HepG2 (cell line): ENCODE data around the gene FAM111B. TPM values are rescaled to one million over a fixed set of nuclear protein-coding genes. Genes with fewer than 3 reads are reported as not detected.

ENCODE experiments used
- ATAC-seq: fragments of 200-7000 bp; cut with Tn5 transposase; 3 replicates; pipeline ENCODE4 v1.9.1; 2020; ENCODE audit warnings: mild to moderate bottlenecking, moderate library complexity
- BruUV-seq: library from RNA; stranded (reverse); fragments of 400-500 nt; replicated peaks from 2 replicates; lab custom pipeline; 2021; lab: Mats Ljungman, UMichigan
- CTCF ChIA-PET: fragments of 300-600 bp; formaldehyde crosslinking; extraction: SDS; loops from one replicate; lab custom pipeline; 2021; ENCODE audit warnings: low total read pairs, inconsistent platforms, low intra/inter-chr PET ratio; lab: Yijun Ruan, JAX
- POLR2A ChIA-PET: fragments of 350-600 bp; sonication (Branson Sonifier 250); formaldehyde crosslinking; loops from one replicate; lab custom pipeline; 2020; ENCODE audit warnings: antibody characterized with exemption, inconsistent platforms; lab: Yijun Ruan, JAX
- DNase-seq: peaks from one replicate; pipeline ENCODE4 v3.0.0-alpha.2; 2015; ENCODE audit warnings: low spot score
- FAIRE-seq: peaks from 3 replicates; lab custom pipeline; 2011; peaks lifted over from hg19 to GRCh38; lab: Jason Lieb, UNC
- H2AFZ ChIP-seq: one replicate; pipeline ENCODE4 v1.6.1; 2011; ENCODE audit warnings: low read length, inconsistent platforms
- H3K27ac ChIP-seq: fragments of 300-600 bp; 3 replicates; pipeline ENCODE4 v1.8.0; 2011; ENCODE audit warnings: mixed run types, mild to moderate bottlenecking, mixed read lengths, low read length, inconsistent platforms; ENCODE audit not compliant: insufficient read depth; ENCODE audit errors: extremely low read length
- H3K27me3 ChIP-seq, 2 experiments: fragments of 200-600 bp in 1 of 2; 2 replicates in 1 of 2; 3 replicates in 1 of 2; pipeline versions ENCODE4 v1.6.0 to v1.8.0; 2011; ENCODE audit warnings: low read length in 2 of 2, mild to moderate bottlenecking in 2 of 2, moderate library complexity in 2 of 2, inconsistent platforms in 1 of 2; ENCODE audit not compliant: insufficient read depth in 2 of 2, control insufficient read depth in 1 of 2
- H3K36me3 ChIP-seq, 2 experiments: fragments of 200-600 bp in 1 of 2; replicated peaks in 1 of 2; 2 replicates in 1 of 2; 3 replicates in 1 of 2; pipeline versions ENCODE4 v1.5.1 to v1.8.0; 2011; ENCODE audit warnings: low read length in 2 of 2, inconsistent platforms in 1 of 2; ENCODE audit not compliant: insufficient read depth in 2 of 2, control insufficient read depth in 1 of 2
- H3K4me1 ChIP-seq: 2 replicates; pipeline ENCODE4 v1.5.1; 2012; ENCODE audit warnings: low read length, inconsistent platforms; ENCODE audit not compliant: insufficient read depth
- H3K4me2 ChIP-seq: 2 replicates; pipeline ENCODE4 v1.6.0; 2011; ENCODE audit warnings: low read depth, low read length, inconsistent platforms
- H3K4me3 ChIP-seq, 3 experiments: fragments of 200-600 bp in 1 of 3; sonication (generic), shearing (Covaris generic) in 1 of 3; replicated peaks in 1 of 3; 2 replicates each; pipeline ENCODE4 v1.5.1; 2011 to 2016; ENCODE audit warnings: low read length in 3 of 3, inconsistent platforms in 2 of 3, low read depth in 2 of 3, mild to moderate bottlenecking in 2 of 3, control low read depth in 1 of 3, mixed read lengths in 1 of 3; ENCODE audit not compliant: insufficient read depth in 1 of 3
- H3K79me2 ChIP-seq: one replicate; pipeline ENCODE4 v1.6.1; 2011; ENCODE audit warnings: low read length, inconsistent platforms; ENCODE audit not compliant: insufficient read depth
- H3K9ac ChIP-seq: 2 replicates; pipeline ENCODE4 v1.6.0; 2011; ENCODE audit warnings: mild to moderate bottlenecking, low read depth, low read length, inconsistent platforms; ENCODE audit not compliant: insufficient read depth
- H3K9me3 ChIP-seq: 2 replicates; pipeline ENCODE4 v1.5.1; 2012; ENCODE audit warnings: mild to moderate bottlenecking, low read length
- H4K20me1 ChIP-seq: 2 replicates; pipeline ENCODE4 v1.6.0; 2011; ENCODE audit warnings: inconsistent platforms, mild to moderate bottlenecking, low read length, moderate library complexity; ENCODE audit not compliant: insufficient read depth
- BORCS8-MEF2B ChIP-seq: sonication (generic); formaldehyde crosslinking; IDR thresholded peaks from 2 replicates; pipeline ENCODE4 v1.8.0; 2022; ENCODE audit warnings: mild to moderate bottlenecking, missing genetic modification reagents
- EED ChIP-seq: sonication (generic); formaldehyde crosslinking; IDR thresholded peaks from 2 replicates; pipeline ENCODE4 v1.5.0; 2020; ENCODE audit warnings: mild to moderate bottlenecking, missing genetic modification reagents
- ZNF20 ChIP-seq: sonication (generic); formaldehyde crosslinking; IDR thresholded peaks from 2 replicates; pipeline ENCODE4 v1.4.0; 2020; ENCODE audit warnings: mild to moderate bottlenecking, moderate library complexity, missing genetic modification reagents
- ZNF572 ChIP-seq: sonication (generic); formaldehyde crosslinking; IDR thresholded peaks from 2 replicates; pipeline ENCODE4 v1.5.1; 2020; ENCODE audit warnings: mild to moderate bottlenecking, missing genetic modification reagents
- ZSCAN22 ChIP-seq: sonication (generic); formaldehyde crosslinking; IDR thresholded peaks from 2 replicates; pipeline ENCODE4 v1.4.0; 2020; ENCODE audit warnings: mild to moderate bottlenecking, missing genetic modification reagents
- ZSCAN30 ChIP-seq: sonication (generic); formaldehyde crosslinking; IDR thresholded peaks from 2 replicates; pipeline ENCODE4 v1.5.0; 2020; ENCODE audit warnings: mild to moderate bottlenecking, missing genetic modification reagents
- ZSCAN31 ChIP-seq: sonication (generic); formaldehyde crosslinking; IDR thresholded peaks from 2 replicates; pipeline ENCODE4 v1.5.0; 2020; ENCODE audit warnings: low read depth, mild to moderate bottlenecking, missing genetic modification reagents
- WGBS: methylation state at CpG from one replicate; pipeline ENCODE4 v1.1.6; 2017; ENCODE audit warnings: low lambda C conversion rate; 5-methylcytosine and 5-hydroxymethylcytosine counted together
- in situ Hi-C: cut with HindIII; loops from 2 replicates; pipeline ENCODE4 v1.10.0; 2017; ENCODE audit warnings: low pct_unique_long_range_greater_than_20kb; ENCODE audit not compliant: extremely low pct_ligation_motif_present
- intact Hi-C: fragments of 100-400 bp; cut with micrococcal nuclease; formaldehyde crosslinking; loops from one replicate; pipeline ENCODE4 v1.10.0; 2022; ENCODE audit not compliant: unreplicated experiment
- polyA plus RNA-seq, 8 experiments: library from polyadenylated mRNA; depleted of rRNA in 3 of 8; stranded (reverse) in 7 of 8; unstranded in 1 of 8; fragments of >200 nt; fragmentation: Illumina TruSeq in 4 of 8; extraction: Trizol in 4 of 8; gene quantifications; 2 replicates each; pipeline versions ENCODE4 v1.2.1 to v1.2.3, GENCODE V29; 2011 to 2016; ENCODE audit warnings: low read depth in 4 of 8, missing spikeins in 1 of 8, mixed read lengths in 1 of 8; ENCODE audit not compliant: insufficient read depth in 1 of 8
- total RNA-seq, 5 experiments: library from RNA; depleted of rRNA; stranded (reverse); fragments of >200 nt; fragmentation: Illumina TruSeq; extraction: Trizol; gene quantifications; 2 replicates each; pipeline ENCODE4 v1.2.3, GENCODE V29; 2016; ENCODE audit warnings: low read depth in 1 of 5

FAM111B gene
- total and polyA plus RNA-seq, 2 of the 13 experiments (the other 11 are each of a cell fraction or from before 2014, with no cell fraction given): 1.6 to 28.2 TPM

- DNase-seq (no peak), FAIRE-seq (no peak), ATAC-seq (no peak)
- intact Hi-C loops: no loop called here
- Histone ChIP-seq H3K4me3 (no peak overlapping the region), H3K27ac (no peak overlapping the region), H3K79me2 (no peaks in the 10 kb centered on the region), H3K27me3 (no peaks in the 10 kb centered on the region), H4K20me1 (no peaks in the 10 kb centered on the region), H3K9ac (no peak overlapping the region), H3K9me3 (peaks cover 24% of the 10 kb centered on the region), H2AFZ (no peak overlapping the region), H3K36me3 (peaks cover 0 to 19% of the 10 kb centered on the region in 2 experiments; a peak in 2 of 5 replicates), H3K4me1 (0 out of 2 replicates have a peak, but pooled peaks cover 6% of the 10 kb centered on the region), H3K4me2 (no peak overlapping the region)
- no peak for TF ChIP-seq ZSCAN31
- no peak for TF ChIP-seq ZSCAN22 (CRISPR knock-in tag)
- no peak for TF ChIP-seq EED
- no peak for TF ChIP-seq ZSCAN30 (CRISPR knock-in tag)
- TF ChIP-seq BORCS8-MEF2B (CRISPR knock-in tag): no peak
- POLR2A ChIA-PET: no interaction called here
- in situ Hi-C loops: no loop called here
- WGBS: 100% methylated on average over 1 of the region's 1 CpG
- CTCF ChIA-PET: no interaction called here
- no TSS peak for BruUV-seq
Observed at GRCh38 chr11:59115553-59115952, 8.5 kb downstream of the FAM111B start.

GRCh38 chr11:59117774-59118173 lies 10.7 kb downstream of the FAM111B start:
- H3K9me3 ChIP-seq: peaks cover 24% of the 10 kb centered on the region
- no peak overlapping the region for H3K27ac ChIP-seq
- no peak overlapping the region for H3K9ac ChIP-seq
- no peak overlapping the region for H3K4me3 ChIP-seq
- H3K79me2 ChIP-seq: no peaks in the 10 kb centered on the region
- intact Hi-C loops: no loop called here
- BruUV-seq: no TSS peak
- no peaks in the 10 kb centered on the region for H3K27me3 ChIP-seq
- TF ChIP-seq ZNF20 (CRISPR knock-in tag): peak; percentile 98
- TF ChIP-seq ZNF572 (CRISPR knock-in tag): no peak
- ATAC-seq (no peak), FAIRE-seq (no peak), DNase-seq (no peak)
- H3K36me3 ChIP-seq: peaks cover 0 to 19% of the 10 kb centered on the region in 2 experiments; a peak in 1 of 5 replicates
- ChIA-PET CTCF (no interaction called here), POLR2A (no interaction called here)
- in situ Hi-C loops: no loop called here
- H3K4me1 ChIP-seq: 0 out of 2 replicates have a peak, but pooled peaks cover 7% of the 10 kb centered on the region
- 88% methylated on average over 2 of the region's 2 CpGs for WGBS
- no peaks in the 10 kb centered on the region for H4K20me1 ChIP-seq
- H2AFZ ChIP-seq: no peak overlapping the region
- H3K4me2 ChIP-seq: no peak overlapping the region
